ENCODE data around the gene SCD5. TPM values are rescaled to one million over a fixed set of nuclear protein-coding genes. Genes with fewer than 3 reads are reported as not detected.

The SCD5 gene
- total RNA-seq, 1 donor from 2014 or later, result 61.7 TPM

- H2AFZ ChIP-seq (ENCODE audit: low read depth, low read length), result no peak overlapping the region
- H3K27me3 ChIP-seq (ENCODE audit: insufficient read depth, low read length), result no peaks in the 10 kb centered on the region
- H3K4me1 ChIP-seq (ENCODE audit: insufficient read depth, low read length), result peaks cover 19% of the 10 kb centered on the region
- H3K79me2 ChIP-seq (ENCODE audit: insufficient read depth, low read length), result peaks cover 27% of the 10 kb centered on the region
- TF ChIP-seq CTCF (IDR thresholded peaks at IDR 0.05; ENCODE audit: insufficient read depth, low read depth, low read length) (no peak), EZH2 (IDR thresholded peaks at IDR 0.05; ENCODE audit: insufficient read depth, low read length) (no peak)
- peak overlapping the region; percentile 60 for H3K27ac Mint-ChIP-seq (ENCODE audit: unreplicated experiment)
- peaks cover 5% of the 10 kb centered on the region for H4K20me1 ChIP-seq (ENCODE audit: insufficient read depth, low read length)
- DNase-seq (ENCODE audit: low read depth), result peak; percentile 85
- H3K4me1 Mint-ChIP-seq (ENCODE audit: low read depth, unreplicated experiment), result peaks cover 43% of the 10 kb centered on the region
- no peaks in the 10 kb centered on the region for H3K27me3 Mint-ChIP-seq (ENCODE audit: low read depth, unreplicated experiment)
- H3K36me3 Mint-ChIP-seq (ENCODE audit: low read depth, unreplicated experiment), result peaks cover 18% of the 10 kb centered on the region
- no peak overlapping the region for H3K27ac ChIP-seq (ENCODE audit: low read depth, low read length)
- no peak overlapping the region for H3K4me3 ChIP-seq (ENCODE audit: insufficient read depth, low read depth, low read length)
- H3K36me3 ChIP-seq (ENCODE audit: insufficient read depth, low read length), result no peaks in the 10 kb centered on the region
- no peaks in the 10 kb centered on the region for H3K9me3 ChIP-seq (ENCODE audit: insufficient read depth, low read depth, low read length)
- FAIRE-seq, result no peak
- H3K4me2 ChIP-seq (ENCODE audit: low read length), result peak overlapping the region; percentile 53
- H3K9me3 Mint-ChIP-seq (ENCODE audit: unreplicated experiment), result no peaks in the 10 kb centered on the region
- peak overlapping the region; percentile 60 for H3K4me3 Mint-ChIP-seq (ENCODE audit: unreplicated experiment)
- H3K9ac ChIP-seq (ENCODE audit: low read length), result no peak overlapping the region
These were observed 23.9 kb downstream of the SCD5 start for GRCh38 chr4:82774711-82775171.

GRCh38 chr4:82773057-82773456, 25.5 kb downstream of the SCD5 start:
- H3K4me2 ChIP-seq (ENCODE audit: low read length), result no peak overlapping the region
- H3K9me3 Mint-ChIP-seq (ENCODE audit: unreplicated experiment), result no peaks in the 10 kb centered on the region
- H3K4me1 ChIP-seq (ENCODE audit: insufficient read depth, low read length), result peaks cover 19% of the 10 kb centered on the region
- no peak overlapping the region for H2AFZ ChIP-seq (ENCODE audit: low read depth, low read length)
- H3K9ac ChIP-seq (ENCODE audit: low read length), result no peak overlapping the region
- H3K4me1 Mint-ChIP-seq (ENCODE audit: low read depth, unreplicated experiment), result peaks cover 43% of the 10 kb centered on the region
- peaks cover 5% of the 10 kb centered on the region for H4K20me1 ChIP-seq (ENCODE audit: insufficient read depth, low read length)
- TF ChIP-seq CTCF (IDR thresholded peaks at IDR 0.05; ENCODE audit: insufficient read depth, low read depth, low read length) (no peak), EZH2 (IDR thresholded peaks at IDR 0.05; ENCODE audit: insufficient read depth, low read length) (no peak)
- H3K36me3 Mint-ChIP-seq (ENCODE audit: low read depth, unreplicated experiment), result peaks cover 18% of the 10 kb centered on the region
- H3K36me3 ChIP-seq (ENCODE audit: insufficient read depth, low read length), result no peaks in the 10 kb centered on the region
- H3K4me3 ChIP-seq (ENCODE audit: insufficient read depth, low read depth, low read length), result no peak overlapping the region
- no peak overlapping the region for H3K27ac ChIP-seq (ENCODE audit: low read depth, low read length)
- H3K27me3 Mint-ChIP-seq (ENCODE audit: low read depth, unreplicated experiment), result no peaks in the 10 kb centered on the region
- no peak overlapping the region for H3K27ac Mint-ChIP-seq (ENCODE audit: unreplicated experiment)
- peak overlapping the region; percentile 40 for H3K4me3 Mint-ChIP-seq (ENCODE audit: unreplicated experiment)
- no peaks in the 10 kb centered on the region for H3K9me3 ChIP-seq (ENCODE audit: insufficient read depth, low read depth, low read length)
- no peak for DNase-seq (ENCODE audit: low read depth)
- H3K27me3 ChIP-seq (ENCODE audit: insufficient read depth, low read length), result no peaks in the 10 kb centered on the region
- peaks cover 16% of the 10 kb centered on the region for H3K79me2 ChIP-seq (ENCODE audit: insufficient read depth, low read length)
- FAIRE-seq, result no peak

GRCh38 chr4:82770607-82771006, 28.0 kb downstream of the SCD5 start:
- no peak overlapping the region for H3K4me3 ChIP-seq (ENCODE audit: insufficient read depth, low read depth, low read length)
- TF ChIP-seq CTCF (IDR thresholded peaks at IDR 0.05; ENCODE audit: insufficient read depth, low read depth, low read length) (no peak), EZH2 (IDR thresholded peaks at IDR 0.05; ENCODE audit: insufficient read depth, low read length) (no peak)
- DNase-seq (ENCODE audit: low read depth) (no peak), FAIRE-seq (no peak)
- H3K9me3 ChIP-seq (ENCODE audit: insufficient read depth, low read depth, low read length), result no peaks in the 10 kb centered on the region
- no peak overlapping the region for H2AFZ ChIP-seq (ENCODE audit: low read depth, low read length)
- H3K27ac ChIP-seq (ENCODE audit: low read depth, low read length), result no peak overlapping the region
- H3K4me1 ChIP-seq (ENCODE audit: insufficient read depth, low read length), result peaks cover 12% of the 10 kb centered on the region
- H3K27ac Mint-ChIP-seq (ENCODE audit: unreplicated experiment), result no peak overlapping the region
- H3K9me3 Mint-ChIP-seq (ENCODE audit: unreplicated experiment), result peaks cover 7% of the 10 kb centered on the region
- peaks cover 12% of the 10 kb centered on the region for H3K36me3 Mint-ChIP-seq (ENCODE audit: low read depth, unreplicated experiment)
- peaks cover 25% of the 10 kb centered on the region for H3K4me1 Mint-ChIP-seq (ENCODE audit: low read depth, unreplicated experiment)
- no peak overlapping the region for H3K4me2 ChIP-seq (ENCODE audit: low read length)
- no peaks in the 10 kb centered on the region for H3K36me3 ChIP-seq (ENCODE audit: insufficient read depth, low read length)
- H3K4me3 Mint-ChIP-seq (ENCODE audit: unreplicated experiment), result no peak overlapping the region
- no peaks in the 10 kb centered on the region for H3K27me3 Mint-ChIP-seq (ENCODE audit: low read depth, unreplicated experiment)
- H3K79me2 ChIP-seq (ENCODE audit: insufficient read depth, low read length), result peaks cover 16% of the 10 kb centered on the region
- H3K9ac ChIP-seq (ENCODE audit: low read length), result no peak overlapping the region
- H4K20me1 ChIP-seq (ENCODE audit: insufficient read depth, low read length), result peaks cover 5% of the 10 kb centered on the region
- no peaks in the 10 kb centered on the region for H3K27me3 ChIP-seq (ENCODE audit: insufficient read depth, low read length)

Measured in astrocyte (in vitro differentiated cells and primary cell).